ENCODE results near the gene ZNF117.

- TF ChIP-seq CTCF (IDR thresholded peaks at IDR 0.05) (no peak), POLR2A (IDR thresholded peaks at IDR 0.05) (no peak)
Measured at GRCh38 chr7:64996305-64996704, 5.5 kb upstream of the ZNF117 start.

Data from heart left ventricle (tissue), 13 donors.